GM06990 (cell line): ENCODE results near the gene KLK10.

Experiments used
- DNase-seq: peaks from one replicate; pipeline ENCODE4 v3.0.0-alpha.2; 2011; ENCODE audit not compliant: insufficient read length; ENCODE audit errors: extremely low read depth
- H3K27me3 ChIP-seq: replicated peaks from 2 replicates; pipeline ENCODE4 v1.6.0; 2011; ENCODE audit warnings: low read length; ENCODE audit not compliant: control insufficient read depth, insufficient read depth
- H3K36me3 ChIP-seq: 2 replicates; pipeline ENCODE4 v1.5.1; 2011; ENCODE audit warnings: low read length; ENCODE audit not compliant: control insufficient read depth, insufficient read depth
- H3K4me3 ChIP-seq: replicated peaks from 2 replicates; pipeline ENCODE4 v1.5.1; 2011; ENCODE audit warnings: low read depth, mild to moderate bottlenecking, control low read depth, low read length
- TF ChIP-seq, protein P1 (sequence below): IDR thresholded peaks from 2 replicates; pipeline ENCODE4 v1.5.1; 2011; ENCODE audit warnings: low read length, control low read depth, mild to moderate bottlenecking, inconsistent platforms; ENCODE audit not compliant: insufficient read depth, poor library complexity, severe bottlenecking

KLK10 gene

DNA sequence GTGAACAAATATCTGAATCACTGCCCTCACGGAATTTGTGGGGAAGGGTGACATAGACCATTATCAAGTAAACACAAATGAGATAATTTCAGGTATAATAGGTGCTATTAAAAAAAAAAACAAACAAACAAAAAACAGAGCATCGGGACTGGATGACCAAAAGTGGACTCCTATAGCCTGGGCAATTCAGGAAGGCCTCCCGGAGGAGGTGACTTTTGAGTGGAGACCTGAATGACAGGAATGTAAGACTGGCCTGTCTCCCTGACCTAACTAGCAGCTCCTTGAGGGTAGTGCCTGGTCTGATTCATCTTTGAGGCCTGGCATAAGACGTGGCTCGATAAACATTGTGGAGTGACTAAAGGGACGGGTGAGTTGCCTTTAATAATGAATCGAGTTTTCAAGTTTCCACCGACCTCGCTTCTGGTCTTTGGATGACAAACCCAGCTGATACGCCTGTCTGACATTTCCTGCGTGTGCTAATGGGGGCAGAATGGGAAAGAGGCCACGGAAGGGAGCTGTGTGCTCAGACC lies 6.8 kb downstream of the KLK10 start:
- TF ChIP-seq, protein P1, sequence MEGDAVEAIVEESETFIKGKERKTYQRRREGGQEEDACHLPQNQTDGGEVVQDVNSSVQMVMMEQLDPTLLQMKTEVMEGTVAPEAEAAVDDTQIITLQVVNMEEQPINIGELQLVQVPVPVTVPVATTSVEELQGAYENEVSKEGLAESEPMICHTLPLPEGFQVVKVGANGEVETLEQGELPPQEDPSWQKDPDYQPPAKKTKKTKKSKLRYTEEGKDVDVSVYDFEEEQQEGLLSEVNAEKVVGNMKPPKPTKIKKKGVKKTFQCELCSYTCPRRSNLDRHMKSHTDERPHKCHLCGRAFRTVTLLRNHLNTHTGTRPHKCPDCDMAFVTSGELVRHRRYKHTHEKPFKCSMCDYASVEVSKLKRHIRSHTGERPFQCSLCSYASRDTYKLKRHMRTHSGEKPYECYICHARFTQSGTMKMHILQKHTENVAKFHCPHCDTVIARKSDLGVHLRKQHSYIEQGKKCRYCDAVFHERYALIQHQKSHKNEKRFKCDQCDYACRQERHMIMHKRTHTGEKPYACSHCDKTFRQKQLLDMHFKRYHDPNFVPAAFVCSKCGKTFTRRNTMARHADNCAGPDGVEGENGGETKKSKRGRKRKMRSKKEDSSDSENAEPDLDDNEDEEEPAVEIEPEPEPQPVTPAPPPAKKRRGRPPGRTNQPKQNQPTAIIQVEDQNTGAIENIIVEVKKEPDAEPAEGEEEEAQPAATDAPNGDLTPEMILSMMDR, result no peak
- no peaks in the 10 kb centered on the region for H3K36me3 ChIP-seq
- no peak overlapping the region for H3K4me3 ChIP-seq
- DNase-seq, result no peak
- no peaks in the 10 kb centered on the region; the same call in 1 of the 2 replicates for H3K27me3 ChIP-seq

DNA sequence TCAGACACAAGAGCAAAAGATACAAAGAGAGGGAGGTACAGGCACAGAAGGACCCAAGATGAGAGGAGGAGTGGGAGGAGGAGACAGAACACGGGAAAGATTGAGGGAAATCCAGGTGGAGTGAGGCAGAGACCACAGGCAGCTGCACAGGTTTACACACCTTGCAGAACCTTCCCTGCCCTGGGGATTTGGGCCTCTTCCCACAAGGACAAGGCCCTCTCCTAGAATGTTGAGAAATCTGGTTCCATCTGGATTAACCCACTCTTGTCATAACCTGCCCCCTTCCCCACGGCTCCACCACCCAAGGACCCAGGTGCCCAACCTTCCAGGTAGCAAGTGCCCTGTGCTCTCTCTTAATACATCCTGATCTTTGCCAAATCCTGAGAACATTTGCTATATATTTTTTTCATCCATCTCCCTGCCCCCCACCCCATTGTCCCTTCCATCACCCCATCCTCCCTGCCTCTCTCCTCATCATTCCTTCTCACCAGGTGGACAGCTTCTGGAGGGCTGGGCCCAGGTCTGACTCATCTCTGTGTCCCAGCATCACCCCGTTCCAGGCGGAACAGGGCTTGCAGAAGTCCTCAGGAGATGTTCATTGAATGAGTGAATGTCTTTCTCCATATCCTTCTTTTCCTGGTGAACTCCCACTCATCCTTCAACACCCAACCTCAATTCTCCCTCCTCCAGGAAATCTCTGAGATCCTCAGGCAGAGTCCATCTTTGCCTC lies 9.3 kb downstream of the KLK10 start:
- TF ChIP-seq, protein P1, result no peak
- Histone ChIP-seq H3K27me3 (no peaks in the 10 kb centered on the region), H3K36me3 (no peaks in the 10 kb centered on the region), H3K4me3 (no peak overlapping the region)
- DNase-seq, result no peak

DNA sequence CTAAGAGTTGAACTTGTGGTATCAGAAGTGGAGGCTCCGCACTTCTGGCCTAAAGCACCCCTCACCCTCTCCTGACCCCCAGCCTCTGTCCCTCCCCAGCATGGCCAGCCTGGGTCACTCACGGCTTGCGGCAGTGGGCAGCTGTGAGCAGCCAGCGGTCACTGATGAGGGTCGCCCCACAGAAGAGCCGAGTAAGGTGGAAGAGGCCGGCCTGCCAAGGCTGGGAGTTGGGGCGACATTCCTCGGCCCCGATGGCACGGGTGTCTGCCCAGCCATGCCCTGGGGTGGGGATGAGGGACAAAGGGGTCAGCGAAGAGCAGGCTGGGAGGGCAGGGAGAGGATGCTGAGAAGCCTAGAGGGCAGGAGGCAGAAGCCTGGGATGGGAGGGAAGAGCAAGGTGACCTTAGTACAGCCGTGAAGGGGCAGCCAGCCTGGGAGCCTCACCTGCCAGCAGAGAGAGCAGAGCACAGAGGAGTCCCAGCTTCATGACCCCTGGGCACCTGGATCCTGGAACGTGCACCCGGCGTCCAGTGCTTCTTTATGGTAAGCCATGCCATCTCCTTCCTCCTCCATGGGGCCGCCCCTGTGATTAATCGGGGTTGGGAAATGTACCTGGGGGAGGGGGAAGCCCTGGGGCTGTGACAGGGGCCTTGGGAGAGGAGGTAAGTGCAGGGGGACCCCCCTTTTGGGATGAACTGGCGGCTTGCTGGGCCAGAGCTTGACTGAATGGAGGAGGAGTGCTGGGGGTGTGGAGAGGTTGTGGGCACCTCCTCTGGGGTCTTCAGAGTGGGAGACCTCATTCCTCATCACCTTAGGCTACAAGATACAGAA lies 10.2 kb downstream of the KLK10 start:
- no peaks in the 10 kb centered on the region for H3K36me3 ChIP-seq
- no peak overlapping the region for H3K4me3 ChIP-seq
- TF ChIP-seq, protein P1, result no peak
- H3K27me3 ChIP-seq, result no peaks in the 10 kb centered on the region
- no peak for DNase-seq

DNA sequence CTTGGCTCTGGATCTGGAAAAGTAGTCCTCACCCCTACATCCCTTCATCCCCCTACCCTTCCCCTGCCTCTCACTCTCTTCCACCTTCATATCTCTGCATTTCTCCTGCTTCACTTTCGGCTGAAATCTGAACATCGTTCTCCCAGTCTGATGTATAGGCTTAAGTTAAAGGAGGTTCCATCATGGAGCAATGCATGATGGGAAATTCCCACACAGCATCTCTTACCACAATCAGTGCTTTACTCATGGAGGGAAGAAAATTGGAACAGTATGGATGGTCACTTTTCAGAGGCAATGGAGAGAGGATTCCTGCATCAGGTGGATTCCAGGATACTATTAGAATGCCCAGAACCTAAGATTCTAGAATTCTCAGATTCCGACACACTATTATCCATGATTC lies 12.0 kb downstream of the KLK10 start:
- Histone ChIP-seq H3K27me3 (no peaks in the 10 kb centered on the region), H3K4me3 (no peak overlapping the region), H3K36me3 (no peaks in the 10 kb centered on the region)
- TF ChIP-seq, protein P1, result no peak
- DNase-seq, result no peak

DNA sequence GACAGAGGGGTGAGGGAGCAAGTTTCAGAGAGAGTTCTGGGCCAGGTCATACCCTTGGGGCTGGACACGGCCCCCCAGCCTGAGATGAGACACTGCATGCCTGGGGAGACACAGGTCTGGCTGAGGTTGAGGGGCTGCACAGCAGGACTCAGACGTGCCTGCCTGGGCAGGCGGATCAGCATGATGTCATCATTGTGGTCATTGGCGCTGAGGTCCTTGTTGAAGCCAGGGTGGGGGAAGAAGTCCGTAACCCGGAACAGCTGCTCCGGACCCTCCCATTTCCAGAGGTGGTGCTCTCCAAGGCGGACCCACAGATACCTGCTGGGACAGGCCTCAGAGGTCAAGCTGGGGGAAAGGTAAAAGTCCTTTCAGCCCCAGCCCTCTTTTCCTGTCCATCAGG lies 13.1 kb downstream of the KLK10 start:
- no peak overlapping the region for H3K4me3 ChIP-seq
- TF ChIP-seq, protein P1, result no peak
- no peak for DNase-seq
- H3K27me3 ChIP-seq, result no peaks in the 10 kb centered on the region
- H3K36me3 ChIP-seq, result no peaks in the 10 kb centered on the region
